ENCODE results near the gene SBK2.
A peak's percentile ranks its signal among the peaks of the same experiment; 100 is the strongest.

SBK2 gene

DNA sequence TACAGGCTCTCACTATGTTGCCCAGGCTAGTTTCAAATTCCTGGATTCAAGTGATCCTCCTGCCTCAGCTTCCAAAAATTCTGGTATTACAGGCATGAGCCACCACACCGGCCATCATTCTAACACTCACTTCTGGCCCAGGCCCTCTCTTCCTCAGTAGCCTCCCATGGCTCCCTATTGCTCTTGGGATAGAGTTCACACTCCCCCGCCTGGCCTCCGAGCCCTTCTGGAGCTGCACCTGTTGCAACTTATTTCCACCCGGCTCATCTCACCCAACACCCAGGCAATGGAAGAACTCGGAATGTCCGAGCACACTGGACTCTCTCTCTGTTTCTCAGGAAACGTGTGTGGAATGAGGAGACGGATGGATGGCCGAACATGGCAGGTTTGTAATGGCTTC, 17.4 kb upstream of the SBK2 start:
- no peak for DNase-seq (ENCODE audit: low spot score)

DNA sequence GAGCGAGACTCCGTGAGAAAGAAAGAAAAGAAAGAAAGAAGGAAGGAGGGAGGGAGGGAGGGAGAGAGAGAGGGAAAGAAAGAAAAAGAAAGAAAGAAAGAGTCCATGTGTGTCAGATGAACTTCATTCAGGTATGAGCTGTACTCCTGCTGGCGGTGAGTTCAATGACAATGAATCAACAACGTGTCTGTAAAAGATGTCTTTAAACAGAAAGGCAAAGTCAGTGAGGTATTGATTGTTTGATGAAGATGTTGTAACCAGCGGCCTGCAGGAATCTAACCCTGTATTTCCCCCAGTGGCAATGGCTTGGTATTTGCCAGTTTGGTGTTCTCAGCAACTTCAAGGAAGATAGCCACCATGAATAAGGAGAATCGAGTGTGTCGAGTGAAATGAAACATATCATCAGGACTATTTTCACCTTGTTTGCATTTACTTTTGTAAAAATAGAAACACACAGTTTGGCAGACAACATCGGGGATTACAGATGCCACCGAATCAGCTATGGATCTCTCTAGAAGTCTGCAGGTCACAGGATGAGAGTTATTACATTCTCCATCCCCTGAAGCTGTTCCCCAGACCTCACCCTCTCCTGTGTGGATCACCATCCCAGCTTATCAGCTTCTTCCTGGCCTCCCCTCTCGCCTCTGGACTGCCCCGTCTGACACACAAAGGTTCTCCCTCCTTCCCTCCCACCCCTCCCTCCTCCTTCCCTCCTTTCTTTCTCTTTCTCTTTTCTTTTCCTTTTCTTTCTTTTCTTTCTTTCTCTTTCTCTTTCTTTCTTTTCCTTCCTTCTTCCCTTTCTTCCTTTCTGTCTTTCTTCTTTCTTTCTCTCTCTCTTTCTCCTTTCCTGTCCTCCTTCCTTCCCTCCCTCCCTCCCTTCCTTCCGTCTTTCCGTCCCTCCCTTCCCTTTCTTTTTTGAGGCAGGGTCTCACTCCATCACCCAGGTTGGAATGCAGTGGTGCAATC, 16.6 kb upstream of the SBK2 start:
- no peak for DNase-seq (ENCODE audit: low spot score)

DNA sequence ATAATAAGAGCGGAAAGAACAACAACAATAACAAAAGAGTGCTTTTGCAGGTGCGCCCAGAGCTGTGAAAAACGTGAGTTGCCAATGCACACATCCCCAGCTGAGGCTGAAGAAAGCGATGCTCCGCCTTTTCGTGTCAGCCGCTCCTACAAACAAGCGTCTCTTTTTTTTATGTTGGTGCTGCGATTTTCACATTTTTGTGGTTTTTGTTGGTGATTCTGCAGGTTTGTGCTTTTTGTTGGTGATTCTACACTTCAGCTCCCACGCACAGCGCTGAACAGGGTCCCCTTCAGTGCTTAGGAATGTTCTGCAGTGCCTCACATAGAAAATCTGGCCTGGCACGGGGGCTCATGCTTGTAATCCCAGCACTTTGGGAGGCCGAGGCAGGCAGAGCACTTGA, 15.7 kb upstream of the SBK2 start:
- peak; percentile 50 for DNase-seq (ENCODE audit: low spot score)

DNA sequence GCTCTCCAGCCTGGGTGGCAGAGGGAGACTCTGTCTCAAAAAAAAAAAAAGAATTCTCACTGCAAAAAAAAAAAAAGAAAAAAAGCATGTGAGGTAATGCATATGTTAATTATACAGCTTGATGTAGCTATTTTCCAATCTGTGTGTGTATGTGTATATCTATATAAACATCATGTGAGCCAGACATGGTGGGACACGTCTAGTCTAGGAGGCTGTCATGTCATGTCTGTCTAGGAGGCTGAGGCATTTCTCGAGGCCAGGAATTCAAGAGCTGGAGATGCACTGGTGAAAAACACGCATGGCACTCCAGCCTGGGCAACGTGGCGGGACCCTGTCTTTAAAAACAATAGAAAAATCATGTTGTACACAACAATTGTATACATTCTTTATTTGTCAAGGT, 15.3 kb upstream of the SBK2 start:
- DNase-seq (ENCODE audit: low spot score), result no peak

DNA sequence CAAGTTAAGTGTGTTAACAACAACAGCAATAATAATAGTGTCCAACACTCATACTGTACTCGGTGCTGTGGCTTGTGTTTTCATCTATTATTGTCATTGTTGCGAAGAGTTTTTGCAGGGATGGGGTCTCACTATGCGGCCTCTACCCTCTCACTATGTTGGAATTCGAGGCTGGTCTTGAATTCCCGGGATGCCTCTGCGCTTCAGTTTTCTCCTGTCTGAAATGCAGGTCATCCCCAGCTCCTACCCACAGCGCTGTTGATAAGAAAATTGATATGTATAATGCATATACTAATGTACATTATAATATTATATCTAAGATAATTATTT, 13.4 kb upstream of the SBK2 start:
- no peak for DNase-seq (ENCODE audit: low spot score)

DNA sequence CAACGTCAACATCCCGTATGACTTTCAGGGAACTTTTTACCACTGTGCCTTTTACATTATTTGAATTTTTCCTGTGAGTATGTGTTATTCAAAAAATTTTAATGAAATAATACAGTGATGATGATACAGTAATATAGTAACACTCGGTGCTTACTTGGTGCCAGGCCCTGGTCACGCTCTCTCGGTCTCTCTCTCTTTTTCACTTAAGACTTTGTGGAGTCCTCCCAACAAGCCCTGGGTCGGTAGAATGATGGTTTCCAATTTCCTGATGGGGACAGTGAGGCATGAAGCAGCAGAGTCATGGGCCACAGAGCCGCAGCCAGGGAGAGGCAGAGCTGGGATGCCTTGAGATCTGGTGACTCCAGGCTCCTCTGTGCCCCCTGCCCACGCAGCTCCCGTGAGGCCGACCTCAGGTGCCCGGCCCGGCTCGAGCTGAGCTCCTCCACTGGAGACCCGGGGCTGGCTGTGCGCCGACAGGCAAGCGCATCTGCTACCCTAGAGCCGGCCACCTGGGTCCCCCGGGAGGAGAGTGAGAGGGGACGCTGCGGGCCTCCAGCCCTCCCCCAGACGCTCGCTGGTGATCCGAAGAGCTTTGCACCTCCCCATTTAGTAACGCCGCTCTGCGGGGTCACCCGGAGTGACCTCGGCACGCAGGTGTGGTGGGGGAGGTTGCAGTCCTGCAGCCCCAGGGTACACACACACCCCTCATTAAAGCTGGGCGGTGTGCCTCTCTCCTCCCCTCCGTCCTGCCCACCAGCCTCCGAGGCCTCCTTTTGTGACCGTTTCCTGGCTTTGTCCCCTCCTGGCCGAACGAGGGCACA, 12.8 kb upstream of the SBK2 start:
- DNase-seq (ENCODE audit: low spot score), result peak; percentile 88

DNA sequence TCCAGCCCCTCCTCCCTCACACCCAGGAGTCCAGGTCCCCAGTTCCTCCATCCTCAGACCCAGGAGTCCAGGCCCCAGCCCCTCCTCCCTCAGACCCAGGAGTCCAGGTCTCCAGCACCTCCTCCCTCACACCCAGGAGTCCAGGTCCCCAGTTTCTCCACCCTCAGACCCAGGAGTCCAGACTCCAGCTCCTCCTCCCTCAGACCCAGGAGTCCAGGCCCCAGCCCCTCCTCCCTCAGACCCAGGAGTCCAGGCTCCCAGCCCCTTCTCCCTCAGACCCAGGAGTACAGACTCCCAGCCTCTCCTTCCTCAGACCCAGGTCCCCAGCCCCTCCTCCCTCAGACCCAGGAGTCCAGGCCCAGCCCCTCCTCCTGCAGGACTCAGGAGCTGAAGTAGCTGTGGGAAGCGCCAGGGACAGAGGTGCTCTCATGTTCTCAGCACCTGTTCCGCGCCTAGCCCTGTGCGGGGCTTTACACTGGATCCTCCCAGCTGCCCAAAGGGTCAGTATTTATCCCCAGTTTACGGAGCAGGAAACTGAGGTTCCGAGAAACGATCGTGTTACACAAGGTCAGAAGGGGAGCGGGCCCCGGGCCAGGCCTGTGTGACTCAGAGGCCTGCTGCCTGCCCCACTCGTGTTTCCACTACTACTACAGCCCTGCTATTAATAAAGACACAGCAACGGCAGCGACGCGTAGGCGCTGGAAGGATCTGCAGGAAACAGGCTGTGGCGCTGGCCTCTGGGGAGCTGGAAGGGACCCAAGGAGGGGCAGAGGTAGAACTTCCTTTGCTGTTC, 10.1 kb upstream of the SBK2 start:
- DNase-seq (ENCODE audit: low spot score), result peak; percentile 80

DNA sequence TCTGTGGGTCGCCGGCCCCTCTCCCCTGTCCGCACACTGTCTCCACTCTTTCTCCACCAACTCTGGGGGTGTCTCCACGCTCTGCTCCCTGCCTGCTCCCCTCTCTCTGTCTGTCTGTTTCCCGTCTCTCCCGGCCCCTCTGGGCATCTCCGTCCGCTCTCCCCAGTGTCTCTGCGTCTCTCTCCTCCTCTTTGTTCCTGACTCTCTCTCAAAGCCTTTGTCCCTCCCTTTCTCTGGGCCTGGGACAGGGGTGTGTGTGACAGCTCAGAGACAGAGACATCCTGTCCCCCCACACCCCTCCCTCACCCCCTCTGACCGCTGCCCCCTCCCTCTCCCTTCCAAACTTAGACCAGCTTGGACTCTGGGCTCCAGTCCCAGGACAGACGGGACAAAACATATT, 9.1 kb upstream of the SBK2 start:
- DNase-seq (ENCODE audit: low spot score), result no peak

DNA sequence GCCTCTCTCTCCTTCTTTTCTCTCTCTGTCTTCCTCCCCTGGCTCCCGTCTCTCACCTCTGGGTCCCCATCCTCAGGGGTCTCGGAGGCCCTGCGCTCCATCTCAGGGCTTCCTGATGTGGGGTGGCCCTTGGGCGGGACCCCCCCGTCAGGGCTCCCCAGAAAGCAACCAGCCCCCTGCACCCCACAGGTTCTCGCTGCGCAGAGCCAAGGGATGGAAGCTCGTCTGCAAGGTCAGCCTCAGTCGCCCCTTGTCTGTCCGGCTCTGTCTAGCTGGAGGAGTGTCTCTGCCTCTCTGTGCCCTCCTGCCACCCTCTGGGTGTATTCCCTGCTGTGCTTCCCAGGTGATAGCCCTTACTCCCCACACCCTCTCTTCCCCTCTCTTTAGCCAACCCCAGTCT, 8.5 kb upstream of the SBK2 start, which contains the start of gene SBK3:
SBK3 (minus strand) TSS at position 101 of the 400 bp plus-strand sequence; CDS start at position 101, 0 bp downstream.
- peak; percentile 5 for DNase-seq (ENCODE audit: low spot score)

DNA sequence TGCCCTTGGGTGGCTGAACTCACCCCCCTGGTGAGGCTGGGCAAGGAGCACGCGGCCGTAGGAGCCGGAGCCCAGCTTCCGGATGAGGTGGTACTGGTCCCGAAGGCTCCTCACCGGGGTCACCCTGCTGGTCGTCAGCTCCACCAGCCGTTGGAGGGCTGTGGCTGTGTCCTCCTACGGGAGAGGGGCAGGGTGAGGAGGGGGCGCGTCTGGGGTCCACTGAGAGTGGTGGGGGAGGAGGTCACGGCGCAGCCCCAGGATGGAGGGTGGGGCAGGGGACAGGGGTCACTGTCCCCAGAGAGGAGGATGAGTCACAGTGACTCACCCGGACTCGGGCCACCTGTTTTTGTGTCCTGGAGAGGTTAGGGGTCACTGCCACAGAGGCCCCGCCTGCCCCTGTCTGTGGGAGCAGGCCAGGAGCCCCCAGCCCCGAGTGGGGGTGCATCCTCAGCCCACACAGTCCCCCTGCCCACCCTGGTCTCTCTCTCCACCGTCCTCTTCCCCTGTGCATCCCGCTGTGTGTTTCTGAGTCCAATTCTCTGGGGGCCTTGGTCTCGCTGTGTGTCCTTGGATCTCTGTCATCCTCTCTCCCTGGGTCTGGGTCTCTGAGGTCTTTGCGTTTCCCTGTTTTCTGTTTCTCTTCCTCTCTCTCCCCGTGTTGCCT, 8.0 kb upstream of the SBK2 start:
- peak; percentile 5 for DNase-seq (ENCODE audit: low spot score)

DNA sequence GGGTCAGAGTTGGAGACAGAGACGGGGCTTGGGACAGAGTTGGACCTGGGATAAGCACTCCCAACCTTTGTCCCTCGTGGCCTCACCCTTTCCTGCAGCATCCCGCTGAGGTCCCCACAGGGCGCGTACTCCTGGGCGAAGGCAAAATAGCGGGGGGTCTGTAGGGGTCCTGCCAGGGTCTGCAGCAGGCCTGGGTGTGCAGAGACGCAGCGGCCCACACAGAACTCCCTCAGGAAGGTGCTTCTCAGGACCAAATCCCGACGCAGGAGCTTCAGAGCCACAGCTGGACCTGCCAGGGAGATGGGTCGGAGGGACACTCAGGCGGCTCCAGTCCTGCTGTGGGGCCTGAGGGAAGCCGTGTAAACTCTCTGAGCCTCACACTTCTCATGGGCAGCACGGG, 7.1 kb upstream of the SBK2 start:
- no peak for DNase-seq (ENCODE audit: low spot score)

DNA sequence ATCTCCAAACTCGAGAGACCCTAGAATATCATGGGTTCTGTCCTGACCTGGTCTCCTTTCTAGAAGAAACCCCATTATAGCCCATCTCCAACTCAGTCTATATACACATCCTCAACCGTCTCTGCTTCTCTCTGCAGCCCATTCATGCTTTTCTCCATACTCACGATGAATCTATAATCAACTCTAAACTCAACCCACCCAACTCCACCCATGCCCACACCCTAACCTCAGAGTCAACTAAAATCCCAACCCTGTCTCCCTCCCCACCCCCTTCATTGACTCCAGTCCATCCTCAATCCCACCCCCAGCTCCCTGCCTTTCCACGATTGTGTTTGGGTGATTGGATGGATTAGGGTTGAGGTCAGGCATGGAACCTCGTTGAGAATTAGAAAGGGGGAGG, 6.6 kb upstream of the SBK2 start:
- DNase-seq (ENCODE audit: low spot score), result no peak

DNA sequence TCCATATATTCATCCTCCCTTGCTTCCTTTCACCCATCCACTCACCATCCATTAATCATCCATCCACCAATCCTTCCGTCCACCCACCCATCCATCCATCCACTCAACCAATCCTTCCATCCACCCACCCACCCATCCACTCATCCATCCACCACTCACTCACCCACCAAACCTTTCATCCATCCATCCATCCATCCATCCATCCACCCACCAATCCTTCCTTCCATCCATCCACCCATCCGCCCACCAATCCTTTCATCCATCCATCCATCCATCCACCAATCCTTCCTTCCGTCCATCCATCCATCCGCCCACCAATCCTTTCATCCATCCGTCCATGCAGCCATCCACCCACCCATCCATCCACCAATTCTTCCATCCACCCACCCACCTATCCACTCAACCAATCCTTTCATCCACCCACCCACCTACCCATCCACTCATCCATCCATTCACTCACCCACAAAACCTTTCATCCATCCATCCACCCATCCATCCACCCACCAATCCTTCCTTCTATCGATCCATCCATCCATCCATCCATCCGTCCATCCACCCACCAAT, 5.4 kb upstream of the SBK2 start:
- no peak for DNase-seq (ENCODE audit: low spot score)

DNA sequence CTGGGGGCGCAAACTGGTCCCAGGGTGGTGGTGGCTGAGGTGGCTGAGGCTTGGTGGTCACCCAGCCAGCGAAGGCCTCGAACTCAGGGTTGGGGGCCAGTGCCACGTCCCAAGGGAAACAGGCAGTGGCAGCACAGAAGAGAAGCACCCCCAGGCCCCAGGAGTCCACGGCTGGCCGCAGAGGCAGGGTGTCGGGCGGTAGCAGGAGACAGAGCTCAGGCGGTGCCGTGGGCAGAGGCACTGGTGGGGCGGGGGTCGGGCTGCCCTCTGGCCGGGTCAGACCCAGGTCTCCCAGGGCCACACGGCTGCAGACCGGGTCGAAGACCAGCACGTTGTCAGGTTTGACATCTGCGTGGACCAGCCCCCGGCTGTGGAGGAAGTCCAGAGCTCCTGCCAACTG, 4.2 kb upstream of the SBK2 start:
- peak; percentile 8 for DNase-seq (ENCODE audit: low spot score)

DNA sequence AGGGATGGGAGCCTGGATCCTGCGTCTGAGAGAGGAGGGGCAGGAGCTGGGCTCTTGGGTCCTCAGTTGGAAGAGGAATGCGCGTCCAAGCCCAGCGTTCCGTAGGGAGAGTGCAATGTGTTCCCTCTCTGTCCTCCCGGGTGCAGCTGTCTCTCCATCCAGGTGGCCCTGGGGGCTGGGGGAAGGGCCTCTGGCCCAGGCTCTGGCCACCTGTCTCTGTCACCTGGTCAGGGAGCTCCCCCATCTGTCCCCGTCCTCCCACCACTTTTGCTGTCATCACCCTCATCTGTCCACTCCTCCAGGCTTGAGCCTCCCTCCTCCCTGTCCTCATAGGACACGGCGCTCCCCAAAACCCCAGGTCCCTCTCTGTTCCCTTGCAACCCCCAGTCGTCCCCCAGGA, 3.7 kb upstream of the SBK2 start:
- no peak for DNase-seq (ENCODE audit: low spot score)

DNA sequence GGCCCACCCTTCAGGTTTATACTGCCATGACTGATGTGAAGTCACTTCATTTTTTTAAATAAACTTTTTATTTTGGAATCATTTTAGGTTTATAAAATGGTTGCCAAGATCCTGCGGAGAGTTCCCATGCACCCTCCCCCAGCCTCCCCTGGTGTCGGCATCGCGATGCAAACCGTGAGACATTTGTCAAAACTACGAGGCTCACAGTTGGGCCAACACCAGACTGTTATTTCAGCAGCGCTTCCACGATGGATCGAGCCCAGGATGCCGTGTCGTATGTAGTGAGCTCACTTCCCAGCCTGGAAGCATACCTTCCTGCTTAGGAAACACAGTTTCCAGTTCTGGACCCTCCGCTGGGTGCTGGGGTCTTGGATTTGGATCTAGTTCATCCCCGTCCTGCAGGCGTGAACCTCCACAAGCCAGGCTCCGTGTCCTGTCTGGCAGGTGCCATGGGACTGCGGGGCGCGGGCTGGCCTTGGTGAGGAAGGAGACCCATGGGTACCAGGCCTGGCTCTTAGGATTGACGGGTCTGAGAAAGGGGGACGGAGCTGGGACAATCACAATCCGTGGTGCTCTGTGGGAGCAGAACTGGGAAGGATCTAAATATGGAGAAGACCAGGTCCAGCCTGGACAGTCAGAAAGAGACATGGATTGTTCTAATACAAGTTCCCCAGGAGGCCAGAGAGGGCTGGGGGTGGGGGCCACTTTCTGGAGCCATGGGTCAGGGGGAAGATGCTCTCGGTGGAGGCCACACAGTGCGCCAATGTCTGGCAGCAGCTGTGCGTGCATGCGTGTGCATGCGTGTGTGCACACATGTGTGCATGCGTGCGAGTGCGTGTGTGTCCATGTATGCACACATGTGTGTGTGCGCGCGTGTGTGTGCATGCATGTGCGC, 2.4 kb upstream of the SBK2 start:
- peak; percentile 56 for DNase-seq (ENCODE audit: low spot score)

DNA sequence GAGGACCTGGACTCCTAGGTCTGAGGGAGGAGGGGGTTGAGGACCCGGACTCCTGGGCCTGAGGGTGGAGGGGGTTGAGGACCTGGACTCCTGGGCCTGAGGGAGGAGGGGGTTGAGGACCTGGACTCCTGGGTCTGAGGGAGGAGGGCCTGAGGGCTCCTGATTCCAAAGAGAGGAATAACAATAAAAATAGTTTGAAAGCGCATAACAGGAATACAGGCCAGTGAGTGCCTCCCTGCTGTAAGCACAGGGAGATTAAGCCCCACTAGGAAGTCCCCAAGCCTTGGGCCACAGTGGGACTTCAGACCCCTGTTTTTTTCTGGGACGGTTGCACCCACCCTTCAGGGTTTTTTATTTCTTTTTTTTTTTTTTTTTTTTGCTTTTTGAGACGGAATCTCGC, 1.2 kb upstream of the SBK2 start:
- DNase-seq (ENCODE audit: low spot score), result no peak

DNA sequence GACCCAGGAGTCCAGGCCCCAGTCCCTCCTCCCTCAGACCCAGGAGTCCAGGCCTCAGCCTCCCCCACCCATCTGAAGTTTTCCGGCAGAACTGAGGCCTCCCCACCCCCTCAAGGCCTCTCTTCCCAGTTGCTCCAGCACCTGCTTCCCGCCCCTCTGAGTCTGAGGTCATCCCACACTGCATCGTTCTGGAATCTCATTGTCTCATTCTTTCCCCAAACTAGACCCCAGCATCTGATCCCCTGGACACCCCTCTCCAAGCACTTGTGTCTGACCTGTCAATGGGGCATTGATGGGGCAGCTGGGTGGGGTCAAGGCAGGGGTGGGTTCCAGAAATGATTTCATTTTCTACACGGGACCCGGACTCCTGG, 793 bp upstream of the SBK2 start:
- peak; percentile 56 for DNase-seq (ENCODE audit: low spot score)

DNA sequence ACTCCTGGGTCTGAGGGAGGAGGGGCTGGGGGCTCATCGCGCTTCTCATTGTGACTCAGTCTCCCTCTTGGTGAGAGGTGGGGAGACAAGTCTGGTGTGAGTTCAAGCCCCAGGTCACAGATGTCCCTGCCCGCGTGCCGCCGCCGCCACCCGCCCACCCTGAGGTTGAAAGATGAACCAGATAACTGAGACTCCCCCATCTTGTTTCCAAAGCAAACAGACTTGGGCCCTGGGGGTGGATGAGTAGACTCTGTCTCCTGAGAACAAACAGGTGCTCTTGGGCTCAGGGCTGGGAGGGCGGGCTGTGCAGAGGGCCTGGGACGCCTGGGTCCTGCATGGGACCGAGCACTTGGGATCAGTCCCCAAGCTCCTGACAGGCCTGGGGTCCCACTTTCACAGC, 567 bp downstream of the SBK2 start:
- DNase-seq (ENCODE audit: low spot score), result no peak

DNA sequence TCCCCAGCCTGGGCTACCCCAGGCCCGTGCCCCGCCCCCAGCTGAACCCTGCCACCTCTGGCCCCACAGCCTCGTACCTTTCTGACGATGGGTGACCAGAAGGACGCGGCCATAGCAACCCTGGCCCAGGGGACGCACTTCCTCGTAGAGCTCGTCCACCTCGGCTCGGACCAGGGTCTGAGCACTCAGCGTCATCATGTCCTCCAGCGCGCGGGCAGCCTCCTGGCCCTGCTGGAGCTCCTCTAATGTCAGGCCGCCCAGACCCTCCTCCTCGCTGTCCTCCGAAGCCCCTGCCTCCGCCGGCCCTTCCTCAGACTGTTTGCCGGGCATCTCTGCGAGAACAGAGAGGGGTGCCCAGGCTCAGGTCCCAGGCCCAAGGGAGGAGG, 975 bp downstream of the SBK2 start:
- DNase-seq (ENCODE audit: low spot score), result no peak
